WTC11 (cell line): ENCODE data around the gene KRTAP5-6.

Experiments used
- ATF2 ChIP-seq: sonication (generic); formaldehyde crosslinking; IDR thresholded peaks from 2 replicates; pipeline ENCODE4 v1.8.1; 2022; ENCODE audit warnings: low read depth, missing genetic modification reagents, borderline replicate concordance
- CREB1 ChIP-seq: sonication (generic); formaldehyde crosslinking; IDR thresholded peaks from 2 replicates; pipeline ENCODE4 v1.8.0; 2023; ENCODE audit warnings: mild to moderate bottlenecking, missing genetic modification reagents
- CREM ChIP-seq: sonication (generic); formaldehyde crosslinking; IDR thresholded peaks from 2 replicates; pipeline ENCODE4 v1.8.1; 2022; ENCODE audit warnings: mild to moderate bottlenecking, missing genetic modification reagents, moderate library complexity
- CTCF ChIP-seq: fragments of 200-600 bp; IDR thresholded peaks from 2 replicates; pipeline ENCODE4 v1.8.0; 2022; ENCODE audit warnings: antibody characterized with exemption
- IRF1 ChIP-seq: sonication (generic); formaldehyde crosslinking; IDR thresholded peaks from 2 replicates; pipeline ENCODE4 v1.8.0; 2023; ENCODE audit warnings: missing genetic modification reagents
- MAX ChIP-seq: sonication (generic); formaldehyde crosslinking; IDR thresholded peaks from 2 replicates; pipeline ENCODE4 v1.8.0; 2022; ENCODE audit warnings: mild to moderate bottlenecking, missing genetic modification reagents
- MLX ChIP-seq: sonication (generic); formaldehyde crosslinking; IDR thresholded peaks from 2 replicates; pipeline ENCODE4 v1.8.1; 2023; ENCODE audit warnings: mild to moderate bottlenecking, missing genetic modification reagents, moderate library complexity
- NR3C1 ChIP-seq: sonication (generic); formaldehyde crosslinking; conservative IDR thresholded peaks from 2 replicates; pipeline ENCODE4 v1.8.1; 2023; ENCODE audit warnings: low read depth, mild to moderate bottlenecking, missing genetic modification reagents
- OVOL2 ChIP-seq: fragments of 250-450 bp; sonication (Bioruptor Pico); IDR thresholded peaks from 2 replicates; pipeline ENCODE4 v1.9.0; 2021; ENCODE audit warnings: mild to moderate bottlenecking, borderline replicate concordance
- SOX15 ChIP-seq: fragments of 250-450 bp; sonication (Bioruptor Pico); IDR thresholded peaks from 2 replicates; pipeline ENCODE4 v1.9.0; 2021; ENCODE audit warnings: mild to moderate bottlenecking
- USF2 ChIP-seq: sonication (generic); formaldehyde crosslinking; IDR thresholded peaks from 2 replicates; pipeline ENCODE4 v1.8.1; 2023; ENCODE audit warnings: mild to moderate bottlenecking, missing genetic modification reagents, moderate library complexity
- TF ChIP-seq, protein P1 (sequence below): sonication (generic); formaldehyde crosslinking; IDR thresholded peaks from 2 replicates; pipeline ENCODE4 v1.8.0; 2022; ENCODE audit warnings: mild to moderate bottlenecking, missing genetic modification reagents
- TF ChIP-seq, protein P2 (sequence below): sonication (generic); formaldehyde crosslinking; conservative IDR thresholded peaks from 2 replicates; pipeline ENCODE4 v1.8.1; 2022; ENCODE audit warnings: mild to moderate bottlenecking, missing genetic modification reagents

GRCh38 chr11:1736447-1736992 is 39.5 kb downstream of the KRTAP5-6 start:
- TF ChIP-seq CTCF, result no peak
- no peak for TF ChIP-seq CREM (CRISPR knock-in tag)
- no peak for TF ChIP-seq MLX (CRISPR knock-in tag)
- TF ChIP-seq, protein P1, sequence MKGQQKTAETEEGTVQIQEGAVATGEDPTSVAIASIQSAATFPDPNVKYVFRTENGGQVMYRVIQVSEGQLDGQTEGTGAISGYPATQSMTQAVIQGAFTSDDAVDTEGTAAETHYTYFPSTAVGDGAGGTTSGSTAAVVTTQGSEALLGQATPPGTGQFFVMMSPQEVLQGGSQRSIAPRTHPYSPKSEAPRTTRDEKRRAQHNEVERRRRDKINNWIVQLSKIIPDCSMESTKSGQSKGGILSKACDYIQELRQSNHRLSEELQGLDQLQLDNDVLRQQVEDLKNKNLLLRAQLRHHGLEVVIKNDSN (CRISPR knock-in tag), result no peak
- no peak for TF ChIP-seq CREB1 (CRISPR knock-in tag)
- TF ChIP-seq, protein P2, sequence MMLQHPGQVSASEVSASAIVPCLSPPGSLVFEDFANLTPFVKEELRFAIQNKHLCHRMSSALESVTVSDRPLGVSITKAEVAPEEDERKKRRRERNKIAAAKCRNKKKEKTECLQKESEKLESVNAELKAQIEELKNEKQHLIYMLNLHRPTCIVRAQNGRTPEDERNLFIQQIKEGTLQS (CRISPR knock-in tag), result no peak
- TF ChIP-seq SOX15 (CRISPR knock-in tag), result no peak
- no peak for TF ChIP-seq USF2 (CRISPR knock-in tag)
- TF ChIP-seq MAX (CRISPR knock-in tag), result no peak
- TF ChIP-seq OVOL2 (CRISPR knock-in tag), result no peak
- no peak for TF ChIP-seq NR3C1 (CRISPR knock-in tag)
- TF ChIP-seq ATF2, result no peak
- TF ChIP-seq IRF1 (CRISPR knock-in tag), result no peak
